NCI-H345 (cell line): ENCODE data around the gene PSMG3.

Experiments used
- DNase-seq: peaks from one replicate; lab custom pipeline; 2025; lab: John Stamatoyannopoulos, UW

The PSMG3 gene

GRCh38 chr7:1558181-1558811 lies 11.5 kb downstream of the PSMG3 start:
- DNase-seq: no peak

GRCh38 chr7:1557771-1558170 lies 12.1 kb downstream of the PSMG3 start:
- no peak for DNase-seq

- DNase-seq: no peak
These were observed 12.8 kb downstream of the PSMG3 start for GRCh38 chr7:1557006-1557405.

- peak; percentile 92 for DNase-seq
These were observed 13.9 kb downstream of the PSMG3 start, which contains the start of gene TMEM184A for GRCh38 chr7:1555813-1556543. Gene TMEM184A (minus strand): TSS chr7:1556205. CDS start chr7:1555484, 721 bp downstream.

- no peak for DNase-seq
These were observed 14.6 kb downstream of the PSMG3 start for GRCh38 chr7:1555046-1555812.

GRCh38 chr7:1554333-1555045 lies 15.3 kb downstream of the PSMG3 start:
- DNase-seq: no peak

- no peak for DNase-seq
These were observed 16.2 kb downstream of the PSMG3 start for GRCh38 chr7:1553512-1554210.

GRCh38 chr7:1552200-1552599 lies 17.6 kb downstream of the PSMG3 start:
- DNase-seq: no peak

GRCh38 chr7:1550846-1551155 lies 19.0 kb downstream of the PSMG3 start:
- no peak for DNase-seq

- no peak for DNase-seq
These were observed 19.6 kb downstream of the PSMG3 start for GRCh38 chr7:1550005-1550845.

- no peak for DNase-seq
These were observed 20.4 kb downstream of the PSMG3 start for GRCh38 chr7:1549357-1550004.

GRCh38 chr7:1548944-1549343 lies 20.9 kb downstream of the PSMG3 start:
- DNase-seq: no peak

GRCh38 chr7:1548438-1548831 lies 21.4 kb downstream of the PSMG3 start:
- no peak for DNase-seq

GRCh38 chr7:1547777-1548437 lies 21.9 kb downstream of the PSMG3 start:
- DNase-seq: no peak

- no peak for DNase-seq
These were observed 22.7 kb downstream of the PSMG3 start for GRCh38 chr7:1546909-1547776.

GRCh38 chr7:1546274-1546908 lies 23.4 kb downstream of the PSMG3 start:
- no peak for DNase-seq

GRCh38 chr7:1545417-1546246 lies 24.2 kb downstream of the PSMG3 start:
- no peak for DNase-seq
